ENCODE results near the gene RNF180.
"Not testable (repeated sequence)": the region's sequence is repeated elsewhere in the genome, so short reads cannot be mapped to it uniquely, and the experiment has no call there.

Gene RNF180

DNA sequence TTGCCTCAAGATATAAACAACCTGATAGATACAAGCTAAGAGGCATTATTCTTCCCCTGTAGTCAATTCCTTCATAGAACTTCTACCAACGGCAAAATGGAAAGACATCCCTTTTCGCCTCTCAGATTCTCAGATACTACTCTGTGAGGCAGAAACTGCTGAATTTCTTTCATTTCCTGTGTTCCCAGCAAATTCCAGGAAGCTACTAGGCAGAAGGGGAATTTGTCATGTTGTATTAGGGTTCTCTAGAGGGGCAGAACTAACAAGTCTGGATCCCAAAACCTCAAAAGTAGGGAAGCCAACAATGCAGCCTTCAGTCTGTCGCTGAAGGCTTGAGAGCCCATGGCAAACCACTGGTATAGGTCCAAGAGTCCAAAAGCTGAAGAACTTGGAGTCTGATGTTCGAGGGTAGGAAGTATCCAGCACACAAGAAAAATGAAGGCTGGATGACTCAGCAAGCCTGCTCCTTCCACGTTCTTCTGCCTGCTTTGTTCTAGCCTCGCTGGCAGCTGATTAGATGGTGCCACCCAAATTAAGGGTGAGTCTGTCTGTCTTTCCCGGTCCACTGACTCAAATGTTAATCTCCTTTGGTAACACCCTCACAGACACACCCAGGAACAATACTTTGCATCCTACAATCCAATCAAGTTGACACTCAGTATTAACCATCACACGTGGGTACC lies 15.2 kb downstream of the RNF180 start:
- no peak for DNase-seq

DNA sequence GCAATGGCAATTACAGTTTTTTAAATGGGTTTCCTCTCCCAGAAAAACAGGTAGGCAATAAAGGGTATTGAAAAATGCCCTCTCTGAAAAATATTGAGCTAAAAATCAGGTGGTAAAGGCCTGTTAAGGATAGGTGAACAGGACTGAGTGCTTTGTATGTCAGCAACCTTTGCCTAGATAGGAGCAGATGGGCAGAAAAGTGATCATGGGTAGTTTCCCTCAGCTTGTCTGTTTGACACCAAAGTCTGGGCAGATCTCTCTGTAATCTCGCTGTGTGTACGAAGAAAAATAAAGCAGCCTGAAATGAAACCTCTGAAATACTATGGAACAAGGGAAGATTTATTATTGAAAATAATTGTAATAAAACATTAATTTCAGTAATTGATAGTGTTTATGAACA lies 15.8 kb downstream of the RNF180 start:
- DNase-seq = no peak

DNA sequence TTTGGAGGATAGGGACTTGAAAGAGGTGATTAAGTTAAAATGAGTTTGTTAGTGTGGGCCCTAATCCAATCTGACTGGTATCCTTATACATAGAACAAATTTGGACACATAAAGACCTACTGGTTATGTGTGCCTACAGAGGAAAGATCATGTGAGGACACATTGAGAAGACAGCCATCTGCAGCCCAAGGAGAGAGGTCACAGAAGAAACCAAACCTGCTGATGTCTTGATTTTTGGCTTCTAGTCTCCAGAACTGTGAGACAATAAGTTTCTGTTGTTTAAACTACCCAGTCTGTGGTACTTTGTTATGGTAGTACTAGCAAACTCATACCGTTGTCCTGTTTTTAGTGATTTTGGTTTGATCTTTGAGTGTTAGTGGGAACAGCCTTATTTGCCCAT lies 18.3 kb downstream of the RNF180 start:
- DNase-seq = no peak

DNA sequence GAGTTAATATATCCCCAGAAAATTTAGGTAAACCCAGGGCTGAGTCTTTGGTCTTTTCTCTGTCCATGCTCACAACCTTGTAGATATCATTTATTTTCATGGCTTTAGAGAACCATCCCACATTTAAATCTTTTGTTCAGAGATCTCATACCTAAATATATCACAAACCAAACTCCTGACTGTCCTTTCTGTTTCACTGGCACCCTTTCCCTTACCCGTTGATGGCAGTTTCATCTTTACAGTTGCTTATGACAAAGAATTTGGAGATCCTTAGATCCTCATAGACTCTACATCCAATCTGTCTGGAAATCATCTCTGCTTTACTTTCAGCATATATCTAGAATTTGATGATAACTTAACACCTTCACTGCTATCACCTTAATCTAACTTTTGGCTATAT lies 19.2 kb downstream of the RNF180 start:
- no peak for DNase-seq

DNA sequence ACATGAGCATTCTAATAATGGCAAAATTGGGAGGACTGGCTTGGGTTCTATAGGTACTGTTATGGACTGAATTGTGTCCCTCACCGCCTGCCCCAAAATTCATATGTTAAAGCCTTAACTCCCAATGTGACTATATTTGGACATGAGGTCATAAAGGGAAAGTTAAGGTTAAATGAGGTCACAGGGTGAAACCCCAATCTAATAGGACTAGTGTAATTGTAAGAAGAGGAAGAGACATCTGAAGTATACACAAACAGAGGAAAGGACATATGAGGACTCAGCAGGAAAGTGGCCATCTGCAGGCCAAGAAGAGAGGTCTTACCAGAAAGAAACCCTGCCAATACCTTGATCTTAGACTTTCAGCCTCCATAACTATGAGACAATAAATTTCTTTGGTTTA lies 23.1 kb downstream of the RNF180 start:
- no peak for DNase-seq

DNA sequence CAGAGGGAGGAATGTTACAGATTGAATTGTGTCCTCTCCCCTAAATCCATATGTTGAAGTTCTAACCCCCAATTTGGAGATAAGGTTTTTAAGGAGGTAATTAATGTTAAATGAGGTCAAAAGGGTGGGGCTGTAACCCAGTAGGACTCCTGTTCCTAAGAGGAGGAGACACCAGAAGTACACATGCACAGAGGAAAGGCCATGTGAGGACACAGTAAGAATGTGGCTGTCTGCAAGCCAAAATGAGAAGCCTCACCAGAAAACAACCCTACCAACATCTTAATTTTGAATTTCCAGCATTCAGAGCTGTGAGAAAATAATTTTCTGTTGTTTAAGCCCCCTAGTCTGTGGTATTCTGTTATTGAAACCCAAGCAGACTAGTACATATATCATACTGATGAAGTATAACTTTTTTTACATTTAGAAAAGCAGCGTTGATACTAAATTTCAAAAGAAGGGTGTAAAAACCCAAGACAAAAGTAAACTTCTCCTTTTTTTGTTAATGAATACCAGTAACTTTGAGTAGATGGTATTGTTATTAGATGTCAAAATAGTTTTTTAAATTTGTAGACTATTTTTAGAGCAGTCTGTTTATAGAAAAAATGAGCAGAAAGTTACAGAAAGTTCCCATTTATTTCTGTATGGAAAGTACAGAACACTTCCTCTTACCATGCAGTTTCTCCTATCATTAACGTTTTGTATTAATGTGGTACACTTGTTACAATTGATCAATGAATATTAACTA lies 25.1 kb downstream of the RNF180 start:
- no peak for DNase-seq

DNA sequence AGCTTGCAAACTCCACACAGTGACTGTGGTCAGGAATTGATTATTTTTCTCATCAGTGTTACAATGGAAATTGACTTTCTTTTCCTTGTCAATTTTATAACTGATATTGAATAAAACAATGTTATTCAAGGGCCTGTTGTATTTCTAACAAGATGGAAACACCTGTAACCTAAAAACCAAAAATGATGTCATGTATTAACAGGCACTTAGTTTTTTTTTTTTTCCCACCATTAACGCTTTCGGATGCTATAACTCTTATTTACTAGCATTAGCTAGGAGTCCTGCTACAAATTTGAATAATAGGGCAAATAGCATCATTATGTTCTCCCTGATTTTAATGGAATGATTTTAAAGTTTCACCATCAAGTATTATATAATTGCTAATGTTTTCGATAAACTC lies 30.3 kb downstream of the RNF180 start:
- no peak for DNase-seq

DNA sequence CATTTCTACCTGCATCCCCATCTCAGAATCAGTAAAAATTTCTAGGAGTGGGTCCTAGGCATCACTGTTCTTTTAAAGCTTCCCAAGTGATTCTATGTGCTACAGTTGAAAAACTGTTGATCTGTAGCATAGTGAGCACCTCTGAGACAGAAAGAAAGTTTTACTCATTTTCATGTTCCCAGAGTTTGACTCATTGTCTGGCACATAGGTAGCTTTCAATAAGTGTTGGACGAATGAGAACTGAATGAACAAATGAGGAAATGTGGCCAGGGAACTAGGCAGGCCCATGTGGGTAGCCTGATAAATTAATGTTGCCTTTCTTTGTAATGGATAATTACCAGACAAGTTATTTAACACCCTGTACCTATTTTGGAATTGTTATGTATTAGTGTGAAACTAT lies 33.8 kb downstream of the RNF180 start:
- no peak for DNase-seq

DNA sequence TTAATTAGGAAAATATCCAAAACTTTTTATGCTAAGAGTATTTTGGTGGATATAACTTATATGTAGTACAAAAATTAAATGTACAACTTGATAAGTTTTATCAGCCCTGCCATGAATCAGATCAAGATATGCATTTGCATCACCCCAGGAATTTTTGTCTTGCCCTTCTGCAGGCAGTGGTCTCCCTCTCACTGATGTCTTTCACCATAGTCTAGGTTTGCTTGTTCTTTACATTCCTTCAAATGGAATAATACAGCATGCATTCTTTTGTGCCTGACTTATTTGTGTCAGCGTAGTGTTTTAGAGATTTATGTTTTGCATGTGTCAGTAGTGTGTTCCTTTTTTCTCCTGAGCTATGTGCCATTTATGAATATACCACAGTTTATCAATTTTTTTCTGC lies 36.4 kb downstream of the RNF180 start:
- DNase-seq = no peak

DNA sequence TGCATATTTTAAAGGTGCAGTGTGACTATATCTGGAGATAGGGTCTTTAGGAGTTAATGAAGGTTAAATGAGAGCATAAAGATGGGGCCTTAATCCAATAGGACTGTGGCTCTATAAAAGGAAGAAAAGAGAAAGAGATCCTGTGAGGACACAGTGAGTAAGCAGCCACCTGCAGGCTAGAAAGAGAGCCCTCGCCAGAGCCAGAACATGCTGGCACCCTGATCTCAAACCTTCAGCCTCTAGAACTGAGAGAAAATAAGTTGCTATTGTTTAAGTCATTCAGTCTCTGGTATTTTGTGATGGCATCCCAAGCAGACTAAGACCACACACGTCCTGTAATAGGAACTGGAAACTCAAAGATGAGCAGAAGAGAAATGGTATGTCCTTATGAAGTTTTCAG lies 41.0 kb downstream of the RNF180 start:
- DNase-seq = no peak

DNA sequence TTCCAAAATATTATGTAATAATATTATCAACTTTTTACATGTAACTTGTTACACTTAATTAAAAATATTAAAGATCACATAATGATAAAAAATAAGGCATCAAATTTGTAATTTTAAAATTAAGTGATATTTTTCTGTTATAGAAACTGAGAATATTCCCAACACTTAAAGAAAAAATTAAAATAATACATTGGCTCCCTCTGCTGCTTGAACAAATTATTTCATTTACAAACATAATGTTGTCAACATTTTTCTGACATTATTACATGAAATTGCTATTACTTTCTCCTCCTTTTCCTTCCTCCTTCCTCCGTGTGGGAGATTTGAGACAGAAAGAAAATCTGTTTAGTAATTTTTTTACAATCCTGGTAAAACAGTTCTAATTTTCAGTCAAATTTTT lies 42.3 kb downstream of the RNF180 start:
- no peak for DNase-seq

DNA sequence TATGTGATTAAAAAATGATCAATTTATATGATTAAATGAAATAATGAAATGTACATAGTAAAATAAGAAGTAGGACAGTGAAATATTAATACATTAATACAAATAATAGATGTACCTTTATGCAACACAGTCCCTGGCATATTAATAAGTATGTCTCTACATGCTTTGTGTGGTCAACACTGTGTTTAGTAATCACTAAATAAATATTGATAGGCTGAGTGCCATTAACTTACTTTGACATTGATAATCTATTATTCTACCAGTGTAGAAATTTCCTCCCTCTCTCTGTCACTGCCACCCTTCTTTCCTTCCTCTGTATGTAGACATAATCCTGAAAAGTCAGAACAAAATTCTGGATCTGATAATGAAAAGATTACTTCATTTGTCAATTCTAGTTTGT lies 43.7 kb downstream of the RNF180 start:
- DNase-seq = no peak

DNA sequence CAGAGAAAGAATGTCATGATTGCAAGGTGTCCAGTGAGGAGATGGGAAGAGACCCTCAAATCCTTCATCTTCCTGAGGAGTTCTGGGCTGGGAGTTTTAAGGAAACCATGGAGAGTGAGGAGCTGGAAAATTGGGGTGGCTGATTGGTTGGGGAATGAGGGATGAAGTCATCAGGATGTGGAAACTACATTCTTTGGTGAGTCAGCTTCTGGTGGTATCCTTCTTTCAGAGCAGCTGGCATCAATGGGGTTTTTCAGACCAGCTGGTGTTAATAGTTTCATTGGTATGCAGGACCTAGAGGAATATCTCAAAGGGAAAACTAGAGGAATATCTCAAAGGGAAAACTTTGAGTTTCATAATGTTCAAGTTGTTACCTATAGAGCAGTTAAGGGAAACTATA lies 45.2 kb downstream of the RNF180 start:
- DNase-seq = no peak

DNA sequence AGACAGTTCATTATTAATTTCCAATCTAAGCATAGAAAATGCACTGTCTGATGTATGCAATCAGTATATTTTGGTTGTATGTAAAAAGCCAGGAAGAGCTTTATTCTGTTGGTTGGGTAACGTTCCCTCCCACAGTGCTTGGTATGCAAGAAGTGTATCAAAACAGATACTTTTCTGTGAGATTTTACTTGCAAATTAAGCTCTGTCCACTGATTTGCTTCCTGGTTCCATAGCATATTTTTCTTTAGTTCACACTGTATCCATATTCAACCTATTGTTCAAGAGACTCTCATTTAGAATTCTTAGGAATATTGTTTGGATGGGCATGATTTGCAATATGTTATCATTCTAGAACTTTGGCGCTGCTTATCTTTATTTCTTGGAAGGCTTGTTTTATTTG lies 47.4 kb downstream of the RNF180 start:
- DNase-seq = no peak

DNA sequence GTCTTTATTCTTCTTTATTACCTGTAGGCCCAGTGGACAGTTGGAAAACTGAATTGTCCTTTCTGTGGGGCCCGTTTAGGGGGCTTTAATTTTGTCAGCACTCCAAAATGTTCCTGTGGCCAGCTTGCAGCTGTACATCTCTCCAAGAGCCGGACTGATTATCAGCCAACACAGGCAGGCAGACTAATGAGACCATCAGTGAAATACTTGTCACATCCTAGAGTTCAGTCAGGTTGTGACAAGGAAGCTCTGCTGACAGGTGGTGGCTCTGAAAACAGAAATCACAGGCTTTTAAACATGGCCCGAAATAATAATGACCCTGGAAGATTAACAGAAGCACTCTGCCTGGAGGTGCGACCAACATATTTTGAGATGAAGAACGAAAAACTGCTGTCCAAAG lies 47.9 kb downstream of the RNF180 start:
- DNase-seq = no peak

DNA sequence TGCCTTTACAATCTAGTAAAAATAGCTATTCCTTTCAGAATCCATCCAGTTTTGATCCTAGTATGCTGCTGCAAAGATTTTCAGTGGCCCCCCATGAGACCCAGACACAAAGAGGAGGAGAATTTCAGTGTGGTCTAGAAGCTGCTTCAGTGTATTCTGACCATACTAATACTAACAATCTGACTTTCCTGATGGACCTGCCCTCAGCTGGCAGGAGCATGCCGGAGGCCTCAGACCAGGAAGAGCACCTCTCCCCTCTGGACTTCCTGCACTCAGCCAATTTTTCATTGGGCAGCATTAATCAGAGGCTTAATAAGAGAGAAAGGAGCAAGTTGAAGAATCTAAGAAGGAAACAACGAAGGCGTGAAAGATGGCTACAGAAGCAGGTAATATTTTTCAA lies 48.5 kb downstream of the RNF180 start:
- no peak for DNase-seq

DNA sequence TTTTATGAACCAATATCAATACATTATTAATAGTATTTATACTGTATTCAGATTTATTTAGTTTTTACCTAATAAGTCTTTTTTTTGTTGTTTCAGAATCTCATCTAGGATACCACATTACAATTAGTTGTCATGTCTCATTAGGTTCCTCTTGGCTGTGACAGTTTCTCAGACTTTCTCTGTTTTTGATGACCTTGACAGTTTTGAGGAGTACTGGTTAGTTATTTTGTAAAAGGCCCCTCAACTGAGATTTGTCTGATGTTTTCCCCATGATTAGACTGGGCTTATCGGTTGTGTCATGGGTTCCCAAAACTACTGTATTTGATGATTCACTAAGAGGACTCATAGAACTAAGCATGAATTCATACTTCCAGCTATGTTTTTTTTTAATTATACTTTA lies 56.3 kb downstream of the RNF180 start:
- no peak for DNase-seq

DNA sequence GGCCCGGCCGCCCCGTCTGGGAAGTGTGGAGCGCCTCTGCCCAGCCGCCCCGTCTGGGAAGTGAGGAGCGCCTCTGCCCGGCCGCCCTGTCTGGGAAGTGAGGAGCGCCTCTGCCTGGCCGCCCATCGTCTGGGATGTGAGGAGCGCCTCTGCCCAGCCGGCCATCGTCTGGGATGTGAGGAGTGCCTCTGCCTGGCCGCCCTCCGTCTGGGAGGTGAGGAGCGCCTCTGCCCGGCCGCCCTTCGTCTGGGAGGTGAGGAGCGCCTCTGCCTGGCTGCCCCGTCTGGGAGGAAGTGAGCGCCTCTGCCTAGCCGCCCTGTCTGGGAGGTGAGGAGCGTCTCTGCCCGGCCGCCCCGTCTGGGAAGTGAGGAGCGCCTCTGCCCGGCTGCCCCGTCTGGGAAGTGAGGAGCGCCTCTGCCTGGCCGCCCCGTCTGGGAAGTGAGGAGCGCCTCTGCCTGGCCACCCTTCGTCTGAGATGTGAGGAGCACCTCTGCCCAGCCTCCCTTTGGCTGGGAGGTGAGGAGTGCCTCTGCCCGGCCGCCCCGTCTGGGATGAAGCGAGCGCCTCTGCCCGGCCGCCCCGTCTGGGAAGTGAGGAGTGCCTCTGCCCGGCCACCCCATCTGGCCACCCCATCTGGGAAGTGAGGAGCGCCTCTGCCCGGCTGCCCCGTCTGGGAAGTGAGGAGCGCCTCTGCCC lies 59.8 kb downstream of the RNF180 start:
- DNase-seq = not testable (repeated sequence)

DNA sequence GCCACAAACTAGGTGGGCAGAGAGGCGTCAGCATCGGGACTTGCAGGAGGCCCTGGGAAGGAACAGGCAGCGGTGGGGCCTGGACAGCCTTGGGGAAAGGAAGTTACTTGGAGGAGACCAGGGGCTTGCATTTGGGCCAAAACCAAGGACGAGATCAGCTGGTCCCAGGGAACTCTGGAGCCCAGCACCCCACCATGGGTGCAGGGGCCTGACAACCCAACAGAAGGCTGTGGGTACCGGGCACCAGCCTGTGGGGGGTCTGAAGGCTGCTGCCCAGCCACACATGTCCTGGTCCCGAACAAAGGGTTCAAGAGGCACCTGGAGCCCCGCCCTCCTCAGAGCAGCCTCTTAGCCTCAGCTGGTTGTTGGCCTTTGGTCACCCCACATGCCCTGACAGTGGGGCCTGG lies 61.5 kb downstream of the RNF180 start:
- DNase-seq = not testable (repeated sequence)

DNA sequence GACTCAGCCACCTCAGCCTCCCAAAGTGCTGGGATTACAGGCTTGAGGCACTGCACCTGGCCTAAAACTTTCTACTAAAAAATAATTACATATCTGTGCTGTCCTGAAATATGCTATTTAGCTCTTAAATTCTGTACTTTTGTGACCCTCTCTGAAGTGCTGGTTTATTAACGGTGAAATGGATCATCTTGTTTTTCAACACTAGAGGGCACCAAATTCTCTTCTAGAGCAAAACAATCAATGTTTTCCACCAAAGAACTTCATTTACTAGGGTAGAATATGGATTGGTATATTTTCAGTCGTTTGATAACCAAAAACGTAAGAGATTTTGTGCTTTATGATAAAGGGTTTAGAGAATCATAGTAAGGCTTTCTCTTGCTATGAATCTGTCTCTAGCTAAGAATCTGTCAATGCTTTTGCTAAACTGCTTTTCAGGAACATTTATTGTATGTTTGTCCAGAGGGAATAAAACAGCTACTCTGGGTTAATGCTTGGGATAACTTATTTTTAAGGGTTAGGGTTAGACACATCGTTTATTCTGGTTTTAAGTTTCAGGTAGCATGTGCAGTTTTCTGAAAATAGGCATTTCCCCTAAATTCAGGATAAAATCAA lies 63.6 kb downstream of the RNF180 start:
- DNase-seq = no peak

DNA sequence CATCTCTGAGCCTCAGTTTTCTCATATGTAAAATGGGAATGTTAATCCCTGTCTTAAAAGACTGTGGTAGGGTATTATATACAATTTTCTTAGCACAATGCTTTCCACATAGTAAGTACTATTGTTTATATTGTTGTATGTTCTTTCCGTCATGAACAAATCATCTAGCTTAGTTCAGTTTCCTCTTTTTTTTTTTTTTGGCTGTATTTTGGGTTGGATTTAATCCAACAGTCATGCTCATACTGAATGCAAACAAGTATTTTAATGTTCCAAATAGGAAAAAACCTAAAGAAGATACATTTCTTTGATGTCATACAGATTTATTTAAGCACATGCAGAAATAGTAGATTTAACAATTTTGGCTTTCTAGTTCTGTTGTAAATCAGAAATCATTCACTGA lies 95.1 kb downstream of the RNF180 start:
- DNase-seq = no peak

DNA sequence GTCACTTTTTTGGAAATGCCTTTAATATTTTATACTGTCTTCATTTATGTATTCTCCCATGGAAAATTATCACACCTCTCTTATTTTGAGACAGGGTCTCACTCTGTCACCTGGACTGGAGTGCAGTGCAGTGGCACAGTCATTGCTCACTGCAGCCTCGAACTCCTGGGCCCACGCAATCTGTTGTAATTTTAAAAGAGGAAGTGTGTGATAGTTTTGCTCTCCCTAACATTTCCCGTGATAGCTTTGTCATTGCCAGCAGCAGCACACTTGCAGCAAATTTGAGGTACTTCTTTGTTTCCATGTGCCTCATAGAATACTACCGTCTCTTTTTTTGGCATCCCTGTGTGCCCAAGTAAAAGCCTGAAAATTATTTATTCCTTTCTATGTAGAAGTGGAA lies 103.5 kb downstream of the RNF180 start:
- no peak for DNase-seq

DNA sequence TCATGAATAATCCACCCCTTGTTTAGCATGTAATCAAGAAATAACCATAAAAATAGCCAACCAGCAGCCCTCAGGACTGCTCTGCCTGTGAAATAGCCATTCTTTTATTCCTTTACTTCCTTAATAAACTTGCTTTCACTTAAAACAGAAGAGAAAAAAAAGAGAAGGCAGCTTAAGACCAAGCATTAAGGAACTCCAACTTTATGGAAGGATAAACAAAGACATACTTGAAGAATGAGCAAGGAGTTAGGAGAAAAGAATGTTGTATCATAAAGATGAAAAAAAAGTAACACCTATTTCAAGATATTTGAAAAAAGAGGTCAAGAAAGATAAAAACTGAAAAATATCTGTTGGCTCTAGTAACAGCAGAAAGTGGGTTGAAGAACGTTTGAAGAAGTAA lies 107.6 kb downstream of the RNF180 start:
- DNase-seq = no peak

Data from DMS79 treated with DMSO at 0.1 percent for 48 hours (cell line).